HG03439 (cell line): Measurements from ENCODE around the gene CARD9.

Experiments used
- ATAC-seq: cut with Tn5 transposase; IDR thresholded peaks from one replicate; pipeline ENCODE4 v1.9.1; 2021; ENCODE audit warnings: mild to moderate bottlenecking, moderate library complexity; ENCODE audit not compliant: unreplicated experiment

The CARD9 gene

GRCh38 chr9:136381311-136381710 is 7.8 kb upstream of the CARD9 start:
- ATAC-seq = no peak

- no peak for ATAC-seq
These were observed 6.9 kb upstream of the CARD9 start for GRCh38 chr9:136380381-136380780.

- no peak for ATAC-seq
These were observed 6.4 kb upstream of the CARD9 start for GRCh38 chr9:136379891-136380290.

GRCh38 chr9:136379401-136379800 is 5.9 kb upstream of the CARD9 start:
- ATAC-seq = no peak

- no peak for ATAC-seq
These were observed 5.5 kb upstream of the CARD9 start for GRCh38 chr9:136379003-136379287.

GRCh38 chr9:136378170-136379002 is 4.9 kb upstream of the CARD9 start:
- ATAC-seq = no peak

GRCh38 chr9:136377341-136378169 is 4.1 kb upstream of the CARD9 start:
- ATAC-seq = no peak

GRCh38 chr9:136376457-136376856 is 3.0 kb upstream of the CARD9 start:
- no peak for ATAC-seq

GRCh38 chr9:136375096-136375495 is 1.6 kb upstream of the CARD9 start:
- ATAC-seq = no peak

- no peak for ATAC-seq
These were observed 710 bp upstream of the CARD9 start for GRCh38 chr9:136374183-136374575.

- ATAC-seq = no peak
These were observed 739 bp downstream of the CARD9 start for GRCh38 chr9:136372561-136373299.

GRCh38 chr9:136372006-136372405 is 1.5 kb downstream of the CARD9 start:
- no peak for ATAC-seq

- ATAC-seq = no peak
These were observed 2.0 kb downstream of the CARD9 start for GRCh38 chr9:136371533-136371880.

GRCh38 chr9:136370687-136371532 is 2.6 kb downstream of the CARD9 start:
- ATAC-seq = no peak

- no peak for ATAC-seq
These were observed 3.4 kb downstream of the CARD9 start for GRCh38 chr9:136370037-136370436.

- no peak for ATAC-seq
These were observed 5.3 kb downstream of the CARD9 start for GRCh38 chr9:136368190-136368589.

- ATAC-seq = no peak
These were observed 5.9 kb downstream of the CARD9 start for GRCh38 chr9:136367296-136368145.

- no peak for ATAC-seq
These were observed 6.6 kb downstream of the CARD9 start for GRCh38 chr9:136366826-136367225.

GRCh38 chr9:136365775-136366222 is 7.7 kb downstream of the CARD9 start:
- no peak for ATAC-seq
